ENCODE measurements around the gene RBM46. TPM values are rescaled to one million over a fixed set of nuclear protein-coding genes. Genes with fewer than 3 reads are reported as not detected.

RBM46 gene
- total RNA-seq, 1 experiment from 2014 or later = not detected

DNA sequence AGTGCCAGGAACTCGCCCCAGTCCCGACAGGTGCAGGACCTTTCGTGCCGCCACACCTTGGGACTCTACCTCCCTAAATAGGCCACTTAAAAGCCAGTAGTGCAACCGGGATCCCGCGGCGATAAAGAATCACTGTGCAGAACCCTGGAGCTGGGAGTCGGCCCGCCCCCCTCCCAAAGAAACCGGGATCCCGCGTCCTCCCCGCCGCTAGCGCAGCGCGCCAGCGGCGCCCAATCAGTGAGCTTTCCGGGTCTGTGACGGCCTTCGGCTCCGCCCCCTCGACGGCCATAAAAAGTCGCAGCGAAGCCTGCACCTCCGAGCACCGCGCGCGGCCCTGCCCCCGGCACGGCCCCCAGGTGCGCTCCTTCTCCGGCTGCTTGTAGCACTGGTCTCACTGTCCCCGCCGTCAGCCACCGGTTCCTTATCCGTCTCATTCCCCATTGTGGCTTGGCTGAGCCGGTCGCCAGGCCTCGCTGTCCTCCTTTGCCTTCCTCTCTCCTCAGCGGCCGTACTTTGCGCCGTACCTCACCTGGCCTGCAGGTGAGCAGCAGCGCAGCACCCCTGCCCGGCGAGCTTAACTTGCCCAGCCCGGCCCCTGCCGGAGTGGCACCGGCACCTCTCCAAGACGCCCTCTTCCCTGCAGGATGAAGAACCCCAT, 37.3 kb upstream of the RBM46 start, which contains the start of gene LRAT:
TSS of gene LRAT (plus strand) at position 318 of the 658 bp plus-strand sequence. CDS start at position 645, 327 bp downstream.
- POLR2A ChIA-PET (ENCODE audit: unreplicated experiment) = interaction anchor here (0.6 to 0.7 kb wide), 2 partner anchors 75 to 412 kb away, joined by 3 read pairs; no protein-coding TSS in a partner anchor

DNA sequence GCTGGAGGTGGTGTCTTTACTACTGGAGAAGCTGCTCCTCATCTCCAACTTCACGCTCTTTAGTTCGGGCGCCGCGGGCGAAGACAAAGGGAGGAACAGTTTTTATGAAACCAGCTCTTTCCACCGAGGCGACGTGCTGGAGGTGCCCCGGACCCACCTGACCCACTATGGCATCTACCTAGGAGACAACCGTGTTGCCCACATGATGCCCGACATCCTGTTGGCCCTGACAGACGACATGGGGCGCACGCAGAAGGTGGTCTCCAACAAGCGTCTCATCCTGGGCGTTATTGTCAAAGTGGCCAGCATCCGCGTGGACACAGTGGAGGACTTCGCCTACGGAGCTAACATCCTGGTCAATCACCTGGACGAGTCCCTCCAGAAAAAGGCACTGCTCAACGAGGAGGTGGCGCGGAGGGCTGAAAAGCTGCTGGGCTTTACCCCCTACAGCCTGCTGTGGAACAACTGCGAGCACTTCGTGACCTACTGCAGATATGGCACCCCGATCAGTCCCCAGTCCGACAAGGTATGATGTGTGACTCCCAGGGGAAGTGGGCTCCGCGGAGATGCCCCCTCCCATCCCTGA, 36.6 kb upstream of the RBM46 start:
- Histone ChIP-seq H3K27me3 (ENCODE audit: insufficient read depth, low read depth) (no peaks in the 10 kb centered on the region), H3K4me3 (peak overlapping the region; percentile 64), H3F3A (ENCODE audit: insufficient read depth, low read depth) (no peaks in the 10 kb centered on the region), H3K9me2 (ENCODE audit: insufficient read depth) (no peaks in the 10 kb centered on the region), H3K4me1 (replicated peaks; ENCODE audit: insufficient read depth) (no peaks in the 10 kb centered on the region; the same call in 1 of the 2 replicates), H3K9me3 (ENCODE audit: insufficient read depth, low read depth) (no peaks in the 10 kb centered on the region), H3K4me2 (peak overlapping the region; percentile 94), H3K27ac (no peak overlapping the region), H2AFZ (peak overlapping the region; percentile 94), H3K36me3 (ENCODE audit: low read depth) (no peaks in the 10 kb centered on the region), H4K20me1 (ENCODE audit: insufficient read depth) (no peaks in the 10 kb centered on the region), H3K79me2 (ENCODE audit: low read depth) (no peaks in the 10 kb centered on the region)
- BruUV-seq (replicated peaks) = no TSS peak
- intact Hi-C loops (cut with micrococcal nuclease; ENCODE audit: unreplicated experiment) = no loop called here
- peak in 1 of 2 experiments; percentile 3 for DNase-seq
- CTCF ChIA-PET = interaction anchor here (0.6 to 1.3 kb wide), 2 partner anchors 55 to 194 kb away, joined by 5 to 7 read pairs; partner anchors contain the start of gene PLRG1
- no peak for TF ChIP-seq EZH2 (IDR thresholded peaks at IDR 0.05; ENCODE audit: low read depth)
- TF ChIP-seq, protein P1, sequence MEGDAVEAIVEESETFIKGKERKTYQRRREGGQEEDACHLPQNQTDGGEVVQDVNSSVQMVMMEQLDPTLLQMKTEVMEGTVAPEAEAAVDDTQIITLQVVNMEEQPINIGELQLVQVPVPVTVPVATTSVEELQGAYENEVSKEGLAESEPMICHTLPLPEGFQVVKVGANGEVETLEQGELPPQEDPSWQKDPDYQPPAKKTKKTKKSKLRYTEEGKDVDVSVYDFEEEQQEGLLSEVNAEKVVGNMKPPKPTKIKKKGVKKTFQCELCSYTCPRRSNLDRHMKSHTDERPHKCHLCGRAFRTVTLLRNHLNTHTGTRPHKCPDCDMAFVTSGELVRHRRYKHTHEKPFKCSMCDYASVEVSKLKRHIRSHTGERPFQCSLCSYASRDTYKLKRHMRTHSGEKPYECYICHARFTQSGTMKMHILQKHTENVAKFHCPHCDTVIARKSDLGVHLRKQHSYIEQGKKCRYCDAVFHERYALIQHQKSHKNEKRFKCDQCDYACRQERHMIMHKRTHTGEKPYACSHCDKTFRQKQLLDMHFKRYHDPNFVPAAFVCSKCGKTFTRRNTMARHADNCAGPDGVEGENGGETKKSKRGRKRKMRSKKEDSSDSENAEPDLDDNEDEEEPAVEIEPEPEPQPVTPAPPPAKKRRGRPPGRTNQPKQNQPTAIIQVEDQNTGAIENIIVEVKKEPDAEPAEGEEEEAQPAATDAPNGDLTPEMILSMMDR (conservative IDR thresholded peaks at IDR 0.05) = no peak; the same call in 1 of the 2 replicates
- POLR2A ChIA-PET (ENCODE audit: unreplicated experiment) = no interaction called here

More for the DNA sequence above, 37.3 kb upstream of the RBM46 start, which contains the start of gene LRAT:
- Histone ChIP-seq H4K20me1 (ENCODE audit: insufficient read depth) (no peaks in the 10 kb centered on the region), H3K36me3 (ENCODE audit: low read depth) (no peaks in the 10 kb centered on the region), H3K27me3 (ENCODE audit: insufficient read depth, low read depth) (no peaks in the 10 kb centered on the region), H3K4me1 (replicated peaks; ENCODE audit: insufficient read depth) (peaks cover 4% of the 10 kb centered on the region; the same call in 1 of the 2 replicates), H3K27ac (no peak within 1 kb of the TSS), H3K9me2 (ENCODE audit: insufficient read depth) (no peaks in the 10 kb centered on the region), H2AFZ (peak within 1 kb of the TSS; percentile 94), H3K9me3 (ENCODE audit: insufficient read depth, low read depth) (no peaks in the 10 kb centered on the region), H3K4me3 (peak within 1 kb of the TSS; percentile 64), H3K4me2 (peak within 1 kb of the TSS; percentile 94), H3K79me2 (ENCODE audit: low read depth) (no peaks in the 10 kb centered on the region), H3F3A (ENCODE audit: insufficient read depth, low read depth) (no peaks in the 10 kb centered on the region)
- no peak for TF ChIP-seq EZH2 (IDR thresholded peaks at IDR 0.05; ENCODE audit: low read depth)
- CTCF ChIA-PET = interaction anchor here (0.6 to 1.3 kb wide), 3 partner anchors 54 to 194 kb away, joined by 5 to 7 read pairs (median 6); partner anchors contain the start of gene PLRG1
- intact Hi-C loops (cut with micrococcal nuclease; ENCODE audit: unreplicated experiment) = no loop called here
- TSS peak; percentile 56 for BruUV-seq (replicated peaks)
- peak; percentile 49 to 81 for DNase-seq

DNA sequence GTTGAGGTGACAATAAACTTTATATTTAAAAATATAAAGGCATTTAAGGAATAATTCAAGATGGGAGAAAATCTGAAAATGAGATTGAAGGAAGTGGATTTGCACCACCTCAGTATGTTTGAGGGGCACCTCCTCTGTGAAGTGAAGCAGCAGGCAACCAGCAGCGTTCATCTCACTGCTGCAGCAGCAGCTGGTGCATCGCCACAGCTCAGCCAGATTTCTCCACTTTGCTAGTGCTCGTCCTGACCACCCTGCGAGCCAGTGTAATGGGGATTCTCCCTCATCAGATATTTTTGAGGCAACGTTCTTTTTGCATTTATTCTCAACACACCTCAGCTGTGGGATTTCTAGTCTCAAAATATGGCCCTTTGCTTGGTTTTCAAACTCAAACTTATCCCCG, 23.4 kb upstream of the RBM46 start:
- DNase-seq = no peak

More for the DNA sequence above, 23.4 kb upstream of the RBM46 start:
- H3K27ac ChIP-seq = no peak overlapping the region
- no peaks in the 10 kb centered on the region for H3K36me3 ChIP-seq (ENCODE audit: low read depth)
- no peak overlapping the region for H3K4me3 ChIP-seq
- no peaks in the 10 kb centered on the region for H3K9me2 ChIP-seq (ENCODE audit: insufficient read depth)
- ChIA-PET CTCF (no interaction called here), POLR2A (ENCODE audit: unreplicated experiment) (no interaction called here)
- H4K20me1 ChIP-seq (ENCODE audit: insufficient read depth) = no peaks in the 10 kb centered on the region
- BruUV-seq (replicated peaks) = no TSS peak
- no peaks in the 10 kb centered on the region for H3K9me3 ChIP-seq (ENCODE audit: insufficient read depth, low read depth)
- H3K79me2 ChIP-seq (ENCODE audit: low read depth) = no peaks in the 10 kb centered on the region
- no peaks in the 10 kb centered on the region for H3F3A ChIP-seq (ENCODE audit: insufficient read depth, low read depth)
- no peaks in the 10 kb centered on the region for H3K27me3 ChIP-seq (ENCODE audit: insufficient read depth, low read depth)
- H3K4me2 ChIP-seq = no peak overlapping the region
- intact Hi-C loops (cut with micrococcal nuclease; ENCODE audit: unreplicated experiment) = no loop called here
- no peaks in the 10 kb centered on the region for H3K4me1 ChIP-seq (replicated peaks; ENCODE audit: insufficient read depth)
- TF ChIP-seq, protein P1 (conservative IDR thresholded peaks at IDR 0.05) = no peak
- no peak for TF ChIP-seq EZH2 (IDR thresholded peaks at IDR 0.05; ENCODE audit: low read depth)
- H2AFZ ChIP-seq = no peak overlapping the region
